Kasumi-1 (cell line): ENCODE measurements around the gene ADGRA1.

Experiments used
- DNase-seq, 2 experiments: peaks; one replicate each; lab custom pipeline; 2025; lab: John Stamatoyannopoulos, UW

The ADGRA1 gene

DNA sequence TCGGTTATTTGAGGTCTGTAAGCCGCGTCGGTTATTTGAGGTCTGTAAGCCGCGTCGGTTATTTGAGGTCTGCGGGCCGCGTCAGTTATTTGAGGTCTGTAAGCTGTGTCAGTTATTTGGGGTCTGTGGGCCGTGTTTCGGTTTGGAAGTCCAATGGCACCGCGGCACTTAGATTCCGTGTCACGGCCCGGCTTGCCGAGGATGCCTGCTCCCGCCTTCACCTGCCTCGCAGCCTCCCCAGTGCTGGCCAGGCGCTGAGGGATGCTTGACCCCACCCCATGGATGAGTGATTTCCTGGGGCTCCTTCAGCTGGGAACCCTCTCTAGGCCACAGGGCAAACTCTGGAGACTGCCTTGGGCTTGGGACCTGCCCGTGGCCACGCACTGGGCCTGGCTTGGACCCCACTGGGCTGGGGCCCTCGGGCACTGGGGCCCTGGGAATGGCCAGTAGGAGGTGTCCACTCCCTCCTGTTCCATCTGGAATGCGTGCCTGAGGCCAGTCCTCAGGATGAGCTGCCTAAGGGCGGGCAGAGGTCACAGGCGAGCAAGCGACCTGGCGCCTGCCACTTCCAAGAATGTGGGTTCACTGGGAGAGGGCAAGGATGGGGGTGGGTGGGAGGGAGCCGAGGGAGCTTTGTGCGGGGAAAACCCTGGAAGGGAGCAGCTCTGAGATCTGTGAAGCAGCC lies 25.6 kb downstream of the ADGRA1 start:
- no peak for DNase-seq

DNA sequence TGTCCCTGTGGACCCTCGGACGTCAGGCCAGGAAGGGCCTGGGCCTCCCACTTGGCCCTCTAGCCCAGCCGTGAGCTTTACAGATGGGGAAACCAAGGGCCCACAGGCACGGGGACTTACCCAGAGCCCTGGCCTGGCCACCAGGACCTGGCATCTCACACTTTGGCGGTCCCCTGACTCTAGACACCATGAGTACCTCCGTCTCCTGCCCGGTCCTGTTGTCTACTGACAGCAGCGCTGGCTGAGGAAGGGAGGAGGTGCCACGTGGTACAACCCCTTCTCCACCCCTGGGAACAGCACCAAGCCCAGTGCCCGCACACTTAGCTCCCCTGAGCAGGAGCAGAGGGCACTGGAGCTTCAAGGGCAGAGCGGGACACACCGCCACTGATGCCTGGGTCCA lies 26.1 kb downstream of the ADGRA1 start:
- no peak for DNase-seq

DNA sequence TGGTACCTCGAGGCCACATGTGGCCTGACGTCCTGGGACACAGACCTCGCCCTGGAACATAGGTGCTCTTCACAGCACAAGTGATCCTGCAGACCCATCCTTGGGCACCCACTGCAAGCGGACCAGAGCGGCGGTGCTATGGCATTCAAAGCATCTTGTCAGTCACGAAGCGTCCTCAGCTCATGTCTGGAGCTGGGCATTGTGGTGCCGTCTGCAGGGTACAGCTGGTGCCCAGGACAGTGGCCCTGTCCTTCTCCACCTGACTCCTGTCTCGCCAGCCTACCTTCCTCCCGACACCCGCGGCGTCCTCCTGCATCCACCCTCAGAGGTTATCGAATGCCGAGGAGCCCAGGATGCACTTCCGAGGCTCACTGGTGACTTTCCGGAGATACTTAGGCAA lies 26.5 kb downstream of the ADGRA1 start:
- DNase-seq, result no peak

DNA sequence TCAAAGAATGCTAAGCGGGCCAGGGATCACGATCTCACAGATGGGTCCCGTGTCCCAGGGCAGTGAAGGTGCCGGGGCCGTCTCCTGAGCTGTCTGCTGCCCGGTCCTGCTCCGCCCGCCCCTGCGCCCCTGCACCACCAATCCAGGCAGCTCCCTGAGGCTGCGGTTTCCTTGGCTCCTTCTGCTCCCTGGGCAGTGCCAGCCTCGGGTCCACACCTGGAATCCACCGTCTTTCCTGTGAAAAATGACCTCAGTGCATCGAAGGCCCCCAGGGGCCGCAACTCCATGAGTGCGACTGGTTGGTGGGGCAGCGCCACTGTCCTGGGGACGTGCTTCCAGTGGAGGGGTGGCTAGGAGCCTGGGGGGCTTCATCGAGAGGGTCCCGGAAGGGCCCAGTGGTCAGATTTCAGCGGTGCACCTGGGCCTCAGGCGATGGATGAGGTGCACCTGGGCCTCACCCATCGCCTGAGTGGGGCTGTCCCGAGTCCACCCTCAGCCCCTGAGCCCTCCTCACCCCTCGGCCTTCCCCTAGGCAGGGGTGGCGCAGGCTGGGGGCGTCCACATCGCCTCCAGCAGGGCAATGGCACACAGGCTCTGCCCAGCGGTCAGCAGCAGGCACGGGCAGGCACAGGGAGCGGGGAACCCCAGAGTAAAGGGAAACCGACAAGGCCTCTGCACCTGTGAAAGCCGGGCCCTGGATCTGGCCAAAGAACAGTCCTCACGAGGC lies 27.2 kb downstream of the ADGRA1 start:
- no peak for DNase-seq

DNA sequence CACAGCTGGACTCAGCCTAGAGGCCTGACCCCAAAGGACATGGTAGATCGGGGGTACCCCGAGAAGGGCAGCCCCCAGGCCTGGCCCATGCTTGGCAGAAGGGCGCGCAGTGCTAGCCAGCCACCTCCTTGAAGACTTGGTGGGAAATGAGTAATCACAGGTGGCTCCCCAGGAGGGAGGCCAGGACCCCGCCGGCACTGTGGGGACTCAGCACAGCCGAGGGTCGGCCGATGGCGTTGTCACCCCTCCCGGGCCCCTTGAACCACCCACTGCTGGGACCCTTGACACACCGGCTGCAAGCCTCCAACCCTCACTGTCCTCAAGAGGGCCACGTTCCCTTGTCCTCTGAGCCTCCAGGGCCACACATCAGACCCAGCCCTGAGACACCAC lies 27.7 kb downstream of the ADGRA1 start:
- DNase-seq, result no peak

- DNase-seq, result no peak
Measured at GRCh38 chr10:133115976-133116375, 28.3 kb downstream of the ADGRA1 start.

GRCh38 chr10:133116455-133116854 lies 28.7 kb downstream of the ADGRA1 start:
- DNase-seq, result no peak

DNA sequence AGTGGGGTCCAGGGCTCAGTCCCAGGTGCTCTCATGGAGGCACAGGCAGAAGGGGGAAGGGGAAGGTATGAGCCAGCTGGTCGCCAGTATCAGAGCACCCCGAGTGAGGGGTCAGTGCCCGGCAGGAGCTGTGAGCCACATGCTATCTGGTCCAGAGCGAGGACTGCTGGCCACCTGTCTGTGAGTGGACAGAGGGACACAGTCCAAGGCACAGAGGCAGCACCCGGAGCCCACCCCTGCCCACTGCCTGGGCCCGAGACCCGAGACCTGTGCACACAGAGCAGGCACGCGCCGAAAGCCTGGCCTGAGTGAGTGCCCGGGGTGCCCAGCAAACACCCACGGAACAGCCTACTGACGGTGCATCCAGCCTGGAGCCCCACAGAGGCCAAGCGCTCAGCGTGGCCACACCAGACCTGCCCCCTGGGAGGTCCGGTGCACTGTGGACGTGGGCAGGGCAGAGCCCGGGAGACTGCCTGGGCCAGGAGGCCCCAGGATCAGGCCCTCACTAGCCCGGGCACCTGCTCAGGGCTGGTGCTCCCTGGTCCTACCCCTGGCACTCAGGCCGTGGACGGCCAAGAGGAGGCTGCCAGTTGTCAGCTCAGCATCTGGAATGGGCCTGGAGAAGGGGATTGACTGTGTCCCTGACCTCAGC lies 29.4 kb downstream of the ADGRA1 start:
- no peak for DNase-seq

- DNase-seq, result no peak
Measured at GRCh38 chr10:133117688-133118071, 30.0 kb downstream of the ADGRA1 start.

DNA sequence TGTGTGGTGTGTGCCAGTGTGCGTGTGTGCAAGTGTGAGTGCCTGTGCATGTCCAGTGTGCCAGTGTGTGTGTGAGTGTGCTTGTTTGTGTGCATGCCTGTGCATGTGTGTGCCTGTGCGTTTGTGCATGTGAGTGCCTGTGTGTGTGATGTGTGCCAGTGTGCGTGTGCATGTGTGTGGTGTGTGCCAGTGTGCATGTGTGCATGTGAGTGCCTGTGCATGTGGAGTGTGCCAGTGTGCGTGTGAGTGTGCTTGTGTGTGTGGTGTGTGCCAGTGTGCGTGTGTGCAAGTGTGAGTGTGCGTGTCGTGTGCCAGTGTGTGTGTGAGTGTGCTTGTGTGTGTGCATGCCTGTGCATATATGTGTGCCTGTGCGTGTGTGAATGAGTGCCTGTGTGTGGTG lies 33.8 kb downstream of the ADGRA1 start:
- no peak for DNase-seq

DNA sequence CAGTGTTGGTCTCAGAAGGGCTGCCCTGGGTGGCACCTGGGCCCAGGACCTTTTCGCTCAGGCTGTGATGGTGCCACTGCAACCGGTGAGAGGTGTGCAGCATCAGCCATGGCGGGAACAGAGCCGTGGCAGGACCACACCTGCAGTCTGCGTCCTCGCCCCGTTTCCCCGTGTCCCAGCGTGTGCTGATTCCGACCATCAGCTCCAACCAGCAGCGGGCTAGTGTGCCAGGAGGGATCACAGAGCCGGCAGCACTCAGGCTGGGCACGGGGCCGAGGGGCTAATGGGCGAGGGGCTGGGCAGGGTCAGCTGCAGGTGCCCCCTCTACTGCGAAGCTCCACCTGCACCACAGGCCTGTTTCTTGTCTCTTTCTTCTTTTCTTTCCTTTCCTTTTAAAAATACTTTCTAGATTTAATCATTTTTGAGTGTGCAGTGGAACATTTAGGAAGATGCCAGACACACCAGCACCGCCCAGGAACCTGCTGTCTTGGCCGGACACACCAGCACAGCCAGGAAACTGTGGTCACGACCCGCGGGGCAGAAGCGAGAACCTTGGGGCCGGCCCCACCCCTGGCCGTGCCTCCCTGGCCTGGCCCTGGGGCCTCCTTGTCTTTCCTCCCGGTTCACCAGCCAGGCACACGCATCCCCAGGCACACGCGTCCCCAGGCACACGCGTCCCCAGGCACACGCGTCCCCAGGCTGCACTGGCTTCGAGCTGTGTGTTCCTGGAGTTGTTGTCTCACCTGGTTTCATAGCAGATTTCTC lies 34.6 kb downstream of the ADGRA1 start:
- no peak for DNase-seq

GRCh38 chr10:133123050-133123745 lies 35.5 kb downstream of the ADGRA1 start:
- no peak for DNase-seq

DNA sequence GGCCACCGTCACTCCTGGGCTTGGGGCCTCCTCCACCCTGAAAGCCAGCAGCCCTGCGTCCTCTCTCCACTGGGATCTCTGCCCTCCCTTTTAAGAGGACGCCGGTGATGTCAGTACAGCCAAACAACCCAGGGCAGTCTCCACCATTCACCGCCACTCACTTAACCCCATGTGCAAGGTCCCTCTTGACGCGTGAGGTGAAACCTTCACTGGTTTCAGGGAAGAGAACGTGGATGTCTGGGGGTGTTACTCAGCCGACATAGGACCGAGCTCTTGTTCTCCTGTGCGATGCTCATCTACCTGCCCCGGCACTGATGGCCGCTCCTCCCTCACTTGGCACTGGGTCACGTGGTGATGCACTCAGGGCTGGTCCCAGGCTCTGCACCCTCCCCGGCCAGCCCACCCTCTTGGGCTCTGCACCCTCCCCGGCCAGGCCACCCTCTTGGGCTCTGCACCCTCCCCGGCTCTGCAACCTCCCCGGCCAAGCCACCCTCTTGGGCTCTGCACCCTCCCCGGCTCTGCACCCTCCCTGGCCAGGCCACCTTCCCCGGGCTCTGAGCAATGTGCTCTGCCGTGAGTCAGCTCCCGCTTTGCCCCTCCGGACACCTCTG lies 36.1 kb downstream of the ADGRA1 start:
- no peak for DNase-seq

GRCh38 chr10:133124357-133125211 lies 36.9 kb downstream of the ADGRA1 start:
- peak; percentile 33 to 50 for DNase-seq

- DNase-seq, result no peak
Measured at GRCh38 chr10:133125901-133126300, 38.2 kb downstream of the ADGRA1 start.

- no peak for DNase-seq
Measured at GRCh38 chr10:133126431-133127290, 38.9 kb downstream of the ADGRA1 start.

DNA sequence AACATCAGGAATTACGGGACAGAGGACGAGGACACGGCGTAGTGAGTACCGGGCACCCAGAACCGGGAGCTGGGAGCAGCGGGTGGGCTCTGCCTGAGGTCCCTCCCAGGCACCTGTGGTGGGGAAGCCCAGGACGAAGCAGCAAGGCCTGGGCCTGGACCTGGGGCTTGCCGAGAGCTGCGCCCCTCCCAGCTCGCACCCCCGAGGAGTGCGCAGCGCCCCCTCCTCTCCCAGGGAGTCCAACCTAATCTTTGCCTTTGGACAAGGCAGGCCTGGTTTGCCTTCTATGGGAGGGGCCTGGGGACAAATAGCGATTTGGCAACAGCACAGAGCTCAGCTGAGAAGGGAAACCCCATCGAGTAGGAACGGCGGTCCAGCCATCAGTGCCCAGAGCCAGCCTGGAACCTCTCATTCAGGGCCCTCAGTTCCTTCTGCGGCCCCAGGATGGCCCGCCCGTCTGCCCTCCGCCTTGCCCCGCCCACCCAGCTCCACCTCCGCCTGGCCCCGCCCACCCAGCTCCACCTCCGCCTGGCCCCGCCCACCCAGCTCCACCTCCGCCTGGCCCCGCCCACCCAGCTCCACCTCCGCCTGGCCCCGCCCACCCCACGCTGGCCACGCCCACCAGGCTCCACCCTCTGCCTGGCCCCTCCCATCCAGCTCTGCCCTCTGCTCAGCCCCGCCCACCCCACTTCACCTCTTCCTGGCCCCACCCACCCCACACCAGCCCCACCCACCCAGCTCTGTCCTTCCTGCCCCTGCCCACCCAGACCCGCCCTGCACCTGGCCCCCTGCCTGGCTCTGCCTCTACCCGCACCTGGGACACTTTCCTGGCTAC lies 39.8 kb downstream of the ADGRA1 start:
- no peak for DNase-seq
